ENCODE measurements around the gene TMEM236. TPM values are rescaled to one million over a fixed set of nuclear protein-coding genes. Genes with fewer than 3 reads are reported as not detected.

The TMEM236 gene, protein sequence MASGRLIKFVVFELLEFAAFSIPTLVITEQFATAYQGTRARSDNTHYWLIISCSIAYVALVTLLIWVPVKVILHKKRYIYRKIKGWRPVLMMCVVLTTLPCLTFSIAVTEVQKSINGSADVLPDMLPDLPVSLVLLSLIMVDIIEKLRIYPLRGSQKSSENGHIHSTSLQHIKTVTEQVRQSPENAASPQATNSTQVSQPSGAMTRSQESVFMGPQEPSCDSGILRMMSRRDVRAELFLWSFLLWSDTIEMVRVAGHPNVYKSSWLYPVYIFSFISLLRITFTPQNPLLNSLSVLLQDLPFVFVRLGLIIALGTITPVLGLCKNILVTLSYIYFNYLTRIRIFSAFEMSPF
- total RNA-seq = 1 to 10 TPM; 2.4 to 2.8 TPM
- polyA plus RNA-seq (ENCODE audit: insufficient read length in 6 of 6) = under 1 TPM; 0.21 to 0.65 (median 0.44) TPM
- long read RNA-seq, donor 1 = 0 reads
- long read RNA-seq, donor 2, full-length matches to known transcripts = 1 of 1 reads
- long read RNA-seq, donor 2, partial matches to known transcripts = 0 of 1 reads
- long read RNA-seq, donor 2, other reads (novel, unspliced or antisense) = 0 of 1 reads
- long read RNA-seq, donor 3 = 0 reads
- long read RNA-seq, donor 4 = 0 reads
- long read RNA-seq, donor 5 = 0 reads
- long read RNA-seq, donor 6 = 0 reads
- long read RNA-seq, donor 7 = 0 reads
- long read RNA-seq, donor 8 = 0 reads
- long read RNA-seq, donor 9 = 0 reads
- long read RNA-seq, donor 10 = 0 reads
- long read RNA-seq, donor 11 = 0 reads
- long read RNA-seq, donor 12 = 0 reads

DNA sequence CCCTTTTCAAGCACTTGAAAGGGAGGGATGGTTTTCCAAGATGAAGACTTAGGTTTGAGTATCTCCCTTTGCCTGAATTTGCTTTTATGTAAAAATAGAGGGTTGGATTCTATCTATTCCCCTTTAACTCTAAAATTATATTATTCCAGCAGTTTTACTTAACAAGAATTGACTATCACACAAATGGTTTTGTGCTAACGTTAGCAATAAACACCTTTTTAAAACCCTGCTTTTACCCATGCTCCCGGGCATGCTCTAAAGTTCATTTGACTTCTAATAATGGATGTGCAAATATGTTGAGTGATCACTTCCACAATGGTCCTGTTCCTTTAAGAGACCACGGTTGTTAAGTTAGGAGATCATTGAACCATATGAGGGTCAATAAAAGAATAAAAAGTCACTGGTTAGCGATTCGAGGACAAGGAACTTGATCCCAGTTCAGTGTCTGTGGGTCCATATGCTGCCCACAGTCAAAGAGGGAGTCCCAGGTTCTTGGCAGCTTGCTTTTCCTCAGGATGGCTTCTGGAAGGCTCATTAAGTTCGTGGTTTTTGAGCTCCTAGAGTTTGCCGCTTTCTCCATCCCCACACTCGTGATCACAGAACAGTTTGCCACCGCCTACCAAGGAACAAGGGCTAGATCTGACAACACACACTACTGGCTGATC is at the start of gene TMEM236:
Gene TMEM236 (plus strand): TSS at position 421 of the 665 bp plus-strand sequence. CDS start 95 bp downstream, at position 516.
- Histone ChIP-seq H3K4me3 (no peak within 1 kb of the TSS), H3K27me3 (no peaks in the 10 kb centered on the region), H3K9me3 (no peaks in the 10 kb centered on the region), H3K4me1 (no peaks in the 10 kb centered on the region), H3K36me3 (no peaks in the 10 kb centered on the region), H3K27ac (no peak within 1 kb of the TSS)
- intact Hi-C loops (cut with DNase I) = no loop called here
- ATAC-seq (no peak), DNase-seq (no peak)
- TF ChIP-seq, protein P1, sequence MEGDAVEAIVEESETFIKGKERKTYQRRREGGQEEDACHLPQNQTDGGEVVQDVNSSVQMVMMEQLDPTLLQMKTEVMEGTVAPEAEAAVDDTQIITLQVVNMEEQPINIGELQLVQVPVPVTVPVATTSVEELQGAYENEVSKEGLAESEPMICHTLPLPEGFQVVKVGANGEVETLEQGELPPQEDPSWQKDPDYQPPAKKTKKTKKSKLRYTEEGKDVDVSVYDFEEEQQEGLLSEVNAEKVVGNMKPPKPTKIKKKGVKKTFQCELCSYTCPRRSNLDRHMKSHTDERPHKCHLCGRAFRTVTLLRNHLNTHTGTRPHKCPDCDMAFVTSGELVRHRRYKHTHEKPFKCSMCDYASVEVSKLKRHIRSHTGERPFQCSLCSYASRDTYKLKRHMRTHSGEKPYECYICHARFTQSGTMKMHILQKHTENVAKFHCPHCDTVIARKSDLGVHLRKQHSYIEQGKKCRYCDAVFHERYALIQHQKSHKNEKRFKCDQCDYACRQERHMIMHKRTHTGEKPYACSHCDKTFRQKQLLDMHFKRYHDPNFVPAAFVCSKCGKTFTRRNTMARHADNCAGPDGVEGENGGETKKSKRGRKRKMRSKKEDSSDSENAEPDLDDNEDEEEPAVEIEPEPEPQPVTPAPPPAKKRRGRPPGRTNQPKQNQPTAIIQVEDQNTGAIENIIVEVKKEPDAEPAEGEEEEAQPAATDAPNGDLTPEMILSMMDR (IDR thresholded peaks at IDR 0.05) = no peak

DNA sequence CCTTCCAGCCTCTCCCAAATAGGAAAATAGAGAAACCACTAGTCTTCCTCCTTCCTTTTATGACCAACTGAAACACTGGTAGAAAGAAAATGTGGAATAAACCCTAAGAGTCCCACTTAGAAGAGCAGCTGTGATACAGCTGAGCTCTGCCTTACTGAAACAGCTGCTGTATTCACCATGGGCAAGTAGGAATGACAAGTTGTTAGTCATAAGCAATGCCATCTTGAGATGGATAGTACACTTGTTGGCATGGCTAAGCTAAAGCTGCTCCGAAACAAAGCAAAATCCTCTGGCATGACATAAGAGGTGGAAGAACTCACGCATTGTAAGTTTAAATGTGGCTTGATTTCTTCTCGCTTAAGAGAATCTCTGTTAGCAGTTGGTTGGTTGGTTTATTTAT is 48.3 kb upstream of the TMEM236 start:
- no peak for ATAC-seq
- no peaks in the 10 kb centered on the region for H3K9me3 ChIP-seq
- H3K4me1 ChIP-seq = no peaks in the 10 kb centered on the region
- no peak for DNase-seq
- TF ChIP-seq, protein P1 (IDR thresholded peaks at IDR 0.05) = no peak
- peaks cover 0 to 86% of the 10 kb centered on the region in 2 donors for H3K36me3 ChIP-seq
- H3K27ac ChIP-seq = no peak overlapping the region
- intact Hi-C loops (cut with DNase I) = no loop called here
- no peak overlapping the region for H3K4me3 ChIP-seq
- H3K27me3 ChIP-seq = no peaks in the 10 kb centered on the region

DNA sequence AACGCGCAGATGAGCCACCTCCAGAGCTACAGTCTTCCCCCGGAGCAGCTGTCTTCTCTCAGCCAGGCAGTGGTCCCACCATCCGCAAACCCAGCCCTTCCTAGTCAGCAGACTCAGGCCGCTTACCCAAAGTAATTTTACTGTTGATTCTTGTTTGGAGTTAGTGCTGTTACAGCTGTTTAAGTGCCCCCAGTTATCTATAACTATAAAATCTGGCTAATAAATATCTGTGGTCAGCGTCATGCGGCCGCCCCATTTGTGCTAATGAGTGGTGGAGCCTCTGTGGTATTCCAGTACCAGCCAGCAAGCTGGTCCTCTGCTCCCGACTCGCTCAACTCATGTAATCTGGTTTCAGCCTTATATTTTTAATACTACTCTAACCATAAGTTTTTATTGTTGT is 43.2 kb upstream of the TMEM236 start:
- ATAC-seq (no peak), DNase-seq (no peak)
- TF ChIP-seq, protein P1 (IDR thresholded peaks at IDR 0.05) = no peak
- intact Hi-C loops (cut with DNase I) = no loop called here
- H3K4me3 ChIP-seq = no peak overlapping the region
- H3K27me3 ChIP-seq = no peaks in the 10 kb centered on the region
- no peaks in the 10 kb centered on the region for H3K9me3 ChIP-seq
- no peaks in the 10 kb centered on the region for H3K4me1 ChIP-seq
- peaks cover 0 to 100% of the 10 kb centered on the region in 2 donors for H3K36me3 ChIP-seq
- H3K27ac ChIP-seq = no peak overlapping the region

DNA sequence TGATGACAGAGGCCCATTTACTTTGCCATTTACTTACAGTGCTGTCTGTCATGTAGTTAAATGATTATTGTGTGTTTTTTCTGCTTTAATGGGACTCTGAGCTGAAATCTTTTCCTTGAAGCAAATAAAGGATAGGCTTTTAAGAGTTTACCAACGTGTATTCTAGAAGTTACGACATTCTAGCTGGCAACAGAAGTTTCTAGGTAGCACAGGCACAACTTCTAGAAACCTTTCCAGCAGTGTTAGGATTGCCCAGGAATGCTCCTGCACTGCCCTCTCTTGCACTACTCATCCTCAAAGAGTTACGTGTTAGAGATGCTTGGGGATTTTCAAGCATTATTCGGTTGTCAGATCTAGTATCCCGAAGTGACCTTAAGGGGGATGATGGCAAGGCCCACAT is 42.5 kb upstream of the TMEM236 start:
- intact Hi-C loops (cut with DNase I) = no loop called here
- Histone ChIP-seq H3K36me3 (peaks cover 0 to 100% of the 10 kb centered on the region in 2 donors), H3K9me3 (no peaks in the 10 kb centered on the region), H3K27ac (peak overlapping the region in 1 of 2 donors; percentile 54), H3K4me1 (no peaks in the 10 kb centered on the region), H3K4me3 (no peak overlapping the region), H3K27me3 (no peaks in the 10 kb centered on the region)
- TF ChIP-seq, protein P1 (IDR thresholded peaks at IDR 0.05) = no peak
- DNase-seq (no peak), ATAC-seq (peak; percentile 91)

DNA sequence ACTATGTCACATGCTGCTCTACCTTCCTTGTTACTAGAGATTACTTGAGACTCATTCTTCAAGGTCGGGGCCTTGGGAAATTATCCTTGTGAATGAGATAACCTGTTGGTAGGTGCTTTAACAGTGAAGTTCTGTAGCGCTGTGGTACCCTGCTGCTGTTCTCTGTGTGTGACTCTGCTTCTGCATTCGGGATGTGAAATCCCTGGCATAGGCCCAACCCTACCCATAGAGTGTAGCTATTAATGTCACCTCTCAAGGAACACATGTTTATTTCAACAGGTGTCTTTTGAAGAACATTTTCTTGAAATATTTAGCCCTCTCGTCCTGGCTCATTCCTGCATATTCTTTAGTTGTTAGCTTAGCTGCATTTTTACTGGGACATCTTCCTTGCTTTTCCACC is 41.8 kb upstream of the TMEM236 start:
- ATAC-seq = peak; percentile 70
- intact Hi-C loops (cut with DNase I) = no loop called here
- Histone ChIP-seq H3K4me1 (no peaks in the 10 kb centered on the region), H3K27ac (no peak overlapping the region), H3K36me3 (peaks cover 0 to 100% of the 10 kb centered on the region in 2 donors), H3K9me3 (no peaks in the 10 kb centered on the region), H3K27me3 (no peaks in the 10 kb centered on the region), H3K4me3 (no peak overlapping the region)
- TF ChIP-seq, protein P1 (IDR thresholded peaks at IDR 0.05) = no peak
- no peak for DNase-seq

Data from left lung (tissue), 14 donors.